IPS DF 6.9 (cell line): ENCODE results near the gene SYNE3.

Source experiments
- DNase-seq: peaks from one replicate; pipeline ENCODE4 v3.0.0-alpha.2; 2013; ENCODE audit warnings: low read depth, low spot score
- H3K27ac ChIP-seq: one replicate; pipeline ENCODE4 v1.5.1; 2013; ENCODE audit warnings: low read length, control low read depth
- H3K27me3 ChIP-seq: 2 replicates; pipeline ENCODE4 v1.6.1; 2013; ENCODE audit warnings: mild to moderate bottlenecking, low read length; ENCODE audit not compliant: control insufficient read depth, insufficient read depth
- H3K36me3 ChIP-seq: 2 replicates; pipeline ENCODE4 v1.6.1; 2013; ENCODE audit warnings: low read length; ENCODE audit not compliant: control insufficient read depth, insufficient read depth
- H3K4me1 ChIP-seq: 2 replicates; pipeline ENCODE4 v1.6.1; 2013; ENCODE audit warnings: low read length; ENCODE audit not compliant: control insufficient read depth, insufficient read depth
- H3K4me3 ChIP-seq: 2 replicates; pipeline ENCODE4 v1.5.1; 2013; ENCODE audit warnings: mild to moderate bottlenecking, low read length
- H3K9me3 ChIP-seq: 2 replicates; pipeline ENCODE4 v1.6.1; 2013; ENCODE audit warnings: low read length, inconsistent platforms; ENCODE audit not compliant: control insufficient read depth, insufficient read depth
- WGBS: extraction: QIAGEN DNeasy Blood & Tissue Kit; methylation state at CpG from one replicate; pipeline ENCODE4 v1.1.7; 2013; ENCODE audit warnings: mixed read lengths, missing lambda C conversion rate; ENCODE audit not compliant: insufficient read length, insufficient coverage; 5-methylcytosine and 5-hydroxymethylcytosine counted together

Gene SYNE3

DNA sequence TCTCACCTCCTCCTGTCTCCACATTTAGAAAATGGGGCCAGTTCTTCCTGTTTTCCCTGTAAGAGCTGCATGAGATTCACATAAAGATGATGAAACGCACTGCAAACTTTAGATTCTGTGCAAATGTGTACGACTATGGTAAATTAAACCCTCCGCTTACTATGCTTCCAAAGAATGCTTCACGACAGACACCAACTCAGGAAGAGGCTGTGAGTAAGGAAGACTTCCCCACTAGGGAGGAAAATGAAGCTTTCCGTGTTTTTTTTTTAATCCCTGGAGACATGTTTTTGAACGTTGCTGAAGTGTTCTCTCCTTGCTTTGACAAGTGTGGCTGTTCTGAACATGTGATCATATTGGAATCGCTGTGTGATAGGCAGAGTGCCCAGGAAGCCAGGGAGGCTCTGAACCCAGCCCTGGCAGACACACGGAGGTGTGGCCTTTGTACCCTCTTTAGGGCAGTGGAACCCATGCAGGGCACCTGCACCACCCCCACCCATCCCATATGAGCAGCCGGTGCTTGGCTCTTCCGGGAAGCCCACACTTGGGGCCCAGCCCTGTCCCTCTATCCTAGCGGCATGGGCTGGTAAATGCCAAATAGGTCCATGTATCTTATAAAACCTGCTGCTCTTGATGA lies 7.5 kb upstream of the SYNE3 start:
- no peaks in the 10 kb centered on the region for H3K27me3 ChIP-seq
- no peak overlapping the region for H3K27ac ChIP-seq
- H3K4me3 ChIP-seq = no peak overlapping the region
- DNase-seq = no peak
- WGBS = no CpG with 5 or more reads among the region's 11 CpGs
- H3K4me1 ChIP-seq = no peaks in the 10 kb centered on the region
- H3K36me3 ChIP-seq = no peaks in the 10 kb centered on the region
- H3K9me3 ChIP-seq = no peaks in the 10 kb centered on the region

DNA sequence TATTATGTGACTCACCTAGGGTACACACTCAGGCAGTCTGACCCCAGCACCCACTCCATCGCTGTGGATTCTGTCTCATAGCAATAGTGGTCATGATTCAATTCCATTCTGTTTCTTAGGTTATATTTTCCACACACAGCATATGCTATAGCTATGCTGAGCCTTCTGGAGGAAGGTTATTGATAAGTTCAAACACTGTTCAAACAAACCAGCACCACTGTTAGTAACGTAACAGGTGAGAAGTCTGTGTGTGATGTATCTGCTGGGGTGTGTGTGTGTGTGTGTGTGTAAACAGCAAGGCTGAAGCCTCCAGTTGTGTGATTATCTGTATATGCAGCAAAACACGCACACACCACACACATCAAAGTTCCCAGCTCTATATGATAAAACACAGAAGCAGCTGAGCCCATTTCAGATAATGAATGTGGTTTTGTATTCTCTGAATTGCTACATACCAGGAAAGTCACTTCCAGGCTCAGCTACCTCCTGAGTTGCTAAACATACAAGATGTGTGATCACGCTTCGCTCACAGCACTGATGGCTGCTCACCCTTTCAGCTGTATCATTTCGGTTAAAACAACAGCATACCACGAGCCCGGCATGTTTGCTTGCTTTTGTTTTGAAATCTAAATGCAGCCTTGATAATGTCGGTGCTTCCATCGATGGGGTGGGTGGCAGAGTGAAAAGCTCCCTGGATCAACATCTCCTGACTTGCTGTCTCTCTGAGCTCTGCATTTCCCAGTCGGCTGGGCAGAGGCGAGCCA lies 6.8 kb upstream of the SYNE3 start:
- Histone ChIP-seq H3K4me1 (no peaks in the 10 kb centered on the region), H3K9me3 (no peaks in the 10 kb centered on the region), H3K36me3 (no peaks in the 10 kb centered on the region), H3K27me3 (no peaks in the 10 kb centered on the region; the same call in 1 of the 2 replicates), H3K4me3 (no peak overlapping the region), H3K27ac (no peak overlapping the region)
- no CpG with 5 or more reads among the region's 12 CpGs for WGBS
- no peak for DNase-seq

DNA sequence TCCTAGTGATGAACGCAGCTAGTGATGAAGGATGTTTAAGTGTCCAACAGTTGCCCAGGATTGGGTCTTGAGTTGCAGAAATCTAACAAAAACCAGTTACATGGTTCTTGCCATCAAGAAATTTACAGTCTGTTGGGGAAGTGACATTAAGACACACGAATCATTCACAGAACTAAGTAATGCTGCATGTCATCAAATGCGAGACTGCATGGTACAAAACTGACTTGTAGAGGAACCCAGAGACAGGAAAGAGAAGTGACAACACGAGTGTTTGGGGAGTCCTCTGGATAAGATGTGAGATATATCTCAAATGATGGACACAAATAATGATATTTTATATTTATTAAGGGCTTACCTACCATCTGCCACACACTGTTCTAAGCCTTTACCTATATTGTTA lies 6.1 kb upstream of the SYNE3 start:
- Histone ChIP-seq H3K9me3 (no peaks in the 10 kb centered on the region), H3K27ac (no peak overlapping the region), H3K36me3 (no peaks in the 10 kb centered on the region), H3K4me1 (no peaks in the 10 kb centered on the region), H3K27me3 (no peaks in the 10 kb centered on the region; the same call in 1 of the 2 replicates), H3K4me3 (no peak overlapping the region)
- no peak for DNase-seq
- no CpG with 5 or more reads among the region's 4 CpGs for WGBS

DNA sequence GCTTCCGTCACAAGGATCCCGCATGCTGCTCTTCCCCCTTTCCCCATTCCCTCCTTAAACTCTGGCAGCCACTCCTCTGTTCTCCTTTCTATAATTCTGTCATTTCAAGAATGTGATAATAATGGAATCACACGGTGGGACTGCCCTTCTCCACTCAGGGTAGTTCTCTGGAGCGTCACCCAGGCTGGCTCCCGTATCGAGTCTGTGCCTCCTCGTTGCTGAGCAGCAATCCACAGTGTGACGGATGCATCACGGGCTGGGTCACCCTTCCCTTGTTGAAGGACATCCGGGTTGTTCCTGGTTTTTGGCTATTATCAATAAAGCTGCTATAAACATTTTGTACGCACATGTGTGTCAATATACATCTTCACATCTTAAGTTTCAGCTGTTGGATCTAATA lies 5.7 kb upstream of the SYNE3 start:
- Histone ChIP-seq H3K36me3 (no peaks in the 10 kb centered on the region), H3K9me3 (no peaks in the 10 kb centered on the region), H3K4me3 (no peak overlapping the region), H3K27ac (no peak overlapping the region), H3K4me1 (no peaks in the 10 kb centered on the region), H3K27me3 (peaks cover 3% of the 10 kb centered on the region)
- WGBS = no CpG with 5 or more reads among the region's 11 CpGs
- DNase-seq = no peak

DNA sequence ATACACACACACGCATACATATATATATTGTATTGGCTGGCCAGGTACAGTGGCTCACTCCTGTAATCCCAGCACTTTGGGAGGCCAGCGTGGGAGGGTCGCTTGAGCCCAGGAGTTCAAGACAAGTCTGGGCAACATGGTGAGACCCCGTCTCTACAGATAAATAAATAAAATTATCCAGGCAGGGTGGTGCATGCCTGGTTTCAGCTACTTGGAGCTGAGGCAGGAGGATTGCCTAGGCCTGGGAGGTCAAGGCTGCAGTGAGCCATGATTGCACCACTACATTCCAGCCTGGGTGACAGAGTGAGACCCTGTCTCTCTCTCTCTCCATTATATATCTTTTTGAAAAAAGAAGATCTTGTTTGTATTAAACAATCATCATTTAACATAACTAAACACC lies 4.6 kb upstream of the SYNE3 start:
- no peaks in the 10 kb centered on the region for H3K36me3 ChIP-seq
- no peaks in the 10 kb centered on the region for H3K4me1 ChIP-seq
- no peak overlapping the region for H3K4me3 ChIP-seq
- no peaks in the 10 kb centered on the region for H3K9me3 ChIP-seq
- H3K27me3 ChIP-seq = peaks cover 8% of the 10 kb centered on the region
- H3K27ac ChIP-seq = no peak overlapping the region
- no peak for DNase-seq
- no CpG with 5 or more reads among the region's 4 CpGs for WGBS

DNA sequence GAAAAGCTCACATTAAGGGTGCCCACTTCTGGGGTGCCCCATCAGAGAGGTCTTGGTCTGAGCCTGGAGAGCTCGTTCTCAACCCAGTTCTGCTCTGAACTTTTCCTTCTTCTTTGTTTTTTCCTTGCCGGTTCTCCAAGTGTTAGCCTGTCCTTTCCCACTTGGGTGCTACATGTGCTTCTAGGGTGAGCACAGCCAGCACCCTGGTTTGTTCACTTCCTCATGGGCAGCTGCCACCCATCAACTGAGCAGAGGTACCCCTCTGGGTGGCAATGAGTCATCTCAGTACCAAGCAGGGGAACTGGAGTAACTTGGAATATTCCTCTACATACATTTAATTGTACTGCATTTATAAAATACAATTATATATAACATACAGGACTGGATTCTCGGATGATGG lies 3.9 kb upstream of the SYNE3 start:
- WGBS = no CpG with 5 or more reads among the region's 3 CpGs
- H3K9me3 ChIP-seq = no peaks in the 10 kb centered on the region
- H3K36me3 ChIP-seq = no peaks in the 10 kb centered on the region
- H3K27me3 ChIP-seq = peaks cover 13% of the 10 kb centered on the region
- no peak for DNase-seq
- no peak overlapping the region for H3K4me3 ChIP-seq
- H3K4me1 ChIP-seq = peaks cover 3% of the 10 kb centered on the region; the same call in 1 of the 2 replicates
- no peak overlapping the region for H3K27ac ChIP-seq

DNA sequence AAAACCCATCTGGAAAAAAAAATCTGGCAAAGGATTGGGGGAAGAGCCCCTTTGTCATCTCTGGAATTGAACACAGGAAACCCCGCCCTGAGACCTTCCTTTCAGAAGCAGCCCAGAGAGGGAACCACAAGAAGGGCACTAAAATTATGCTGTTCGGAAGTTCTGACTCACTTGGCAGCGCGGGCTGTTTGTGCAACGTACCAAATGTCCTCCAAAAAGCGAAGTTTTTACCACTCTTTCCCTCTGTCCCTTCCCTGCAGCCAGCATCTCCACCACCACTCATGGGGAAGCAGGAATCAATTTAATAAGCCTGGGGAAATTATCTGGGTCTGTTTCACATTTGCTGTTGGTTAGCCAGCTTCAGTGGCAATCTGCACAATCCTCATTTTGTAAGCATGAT lies 3.2 kb upstream of the SYNE3 start:
- Histone ChIP-seq H3K27me3 (peaks cover 14% of the 10 kb centered on the region), H3K4me3 (no peak overlapping the region), H3K9me3 (no peaks in the 10 kb centered on the region), H3K27ac (no peak overlapping the region), H3K36me3 (no peaks in the 10 kb centered on the region), H3K4me1 (peaks cover 6% of the 10 kb centered on the region; the same call in 1 of the 2 replicates)
- no CpG with 5 or more reads among the region's 6 CpGs for WGBS
- no peak for DNase-seq

DNA sequence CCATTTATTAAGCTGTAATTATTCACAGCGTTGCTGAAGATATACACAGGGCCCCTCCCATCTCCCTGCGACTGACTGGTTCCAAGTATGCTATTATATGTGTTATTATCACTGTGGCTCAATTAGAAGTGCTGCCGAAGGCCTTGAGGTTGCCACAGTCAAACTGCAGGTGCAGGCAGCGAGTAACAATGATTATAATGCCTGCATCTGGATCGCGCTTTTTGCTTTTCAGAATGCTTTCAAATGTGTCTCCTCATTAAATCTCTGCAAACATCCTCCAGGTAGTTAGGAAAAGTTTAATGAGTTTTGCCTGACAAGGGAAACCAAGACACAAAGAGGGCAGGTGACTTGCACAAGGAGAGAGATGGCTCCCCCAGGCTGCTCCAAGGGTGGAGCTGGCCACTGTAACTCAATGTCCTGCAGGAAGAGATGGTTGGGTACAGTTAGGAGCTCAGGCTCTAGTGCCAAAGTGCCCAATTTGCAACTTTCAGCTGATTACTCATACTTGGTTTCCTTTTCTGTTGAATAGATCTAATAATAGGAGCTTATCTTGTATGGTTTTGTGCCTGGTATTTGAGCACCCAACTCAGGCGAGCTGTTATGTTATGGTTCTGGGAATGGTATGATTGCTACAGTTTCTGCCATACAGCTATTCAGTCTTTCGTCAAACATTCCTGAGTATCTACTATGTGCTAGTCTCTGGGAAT lies 1.7 kb upstream of the SYNE3 start:
- H3K9me3 ChIP-seq = no peaks in the 10 kb centered on the region
- WGBS = no CpG with 5 or more reads among the region's 8 CpGs
- peaks cover 14% of the 10 kb centered on the region for H3K27me3 ChIP-seq
- H3K27ac ChIP-seq = no peak overlapping the region
- peaks cover 7% of the 10 kb centered on the region; the same call in 1 of the 2 replicates for H3K4me1 ChIP-seq
- no peak overlapping the region for H3K4me3 ChIP-seq
- no peak for DNase-seq
- no peaks in the 10 kb centered on the region for H3K36me3 ChIP-seq

DNA sequence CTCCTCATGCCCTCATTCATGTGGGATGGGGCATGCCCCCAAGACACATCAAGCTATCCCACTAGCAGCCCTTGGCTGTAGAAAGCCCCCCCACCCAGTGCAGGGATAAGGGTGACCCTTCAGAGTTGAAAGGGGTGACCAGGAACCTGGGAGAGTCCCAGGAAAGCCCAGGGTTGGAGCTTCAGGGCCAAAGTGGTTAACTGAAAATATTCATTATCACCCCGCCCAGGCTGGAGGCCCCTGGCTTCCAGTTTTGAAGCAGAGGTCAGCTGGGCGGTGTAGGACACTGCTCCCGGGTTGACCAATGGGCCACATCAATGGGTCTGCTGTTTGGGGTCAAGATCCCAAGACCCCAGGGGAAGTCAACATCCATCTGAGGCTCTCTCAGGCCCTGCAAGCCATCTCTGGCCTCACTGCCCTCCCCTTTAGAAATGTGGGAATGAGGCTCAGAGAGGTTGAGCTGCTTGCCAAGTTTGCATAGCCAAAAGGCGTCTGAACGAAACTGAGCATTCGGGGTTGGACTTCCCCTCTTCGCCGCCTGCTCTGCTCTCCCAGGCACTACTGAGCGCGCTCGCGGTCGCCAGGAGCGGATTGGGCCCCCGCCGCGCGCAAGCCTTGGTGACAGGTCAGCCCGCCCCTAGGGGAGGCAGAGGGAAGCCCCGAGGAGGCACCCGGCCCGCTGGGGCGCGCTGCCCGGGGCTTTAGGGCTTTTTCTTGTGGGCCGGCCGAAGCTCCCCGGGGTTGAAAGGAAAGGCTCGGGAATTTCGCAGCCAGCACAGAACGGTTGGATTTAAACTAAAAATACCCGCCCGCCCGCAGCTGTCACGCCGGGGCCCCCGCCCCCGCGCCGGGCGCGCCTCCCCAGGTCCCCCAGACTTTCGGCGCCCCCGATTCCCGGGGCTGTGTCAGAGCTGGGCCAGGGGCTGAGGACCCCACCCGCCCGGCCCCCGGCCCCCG lies 576 bp downstream of the SYNE3 start:
- peaks cover 7% of the 10 kb centered on the region; the same call in 1 of the 2 replicates for H3K4me1 ChIP-seq
- H3K4me3 ChIP-seq = peak overlapping the region; percentile 51; the same call in 1 of the 2 replicates
- H3K27me3 ChIP-seq = peaks cover 14% of the 10 kb centered on the region
- H3K9me3 ChIP-seq = no peaks in the 10 kb centered on the region
- DNase-seq = no peak
- no peak overlapping the region for H3K27ac ChIP-seq
- no CpG with 5 or more reads among the region's 50 CpGs for WGBS
- H3K36me3 ChIP-seq = no peaks in the 10 kb centered on the region

DNA sequence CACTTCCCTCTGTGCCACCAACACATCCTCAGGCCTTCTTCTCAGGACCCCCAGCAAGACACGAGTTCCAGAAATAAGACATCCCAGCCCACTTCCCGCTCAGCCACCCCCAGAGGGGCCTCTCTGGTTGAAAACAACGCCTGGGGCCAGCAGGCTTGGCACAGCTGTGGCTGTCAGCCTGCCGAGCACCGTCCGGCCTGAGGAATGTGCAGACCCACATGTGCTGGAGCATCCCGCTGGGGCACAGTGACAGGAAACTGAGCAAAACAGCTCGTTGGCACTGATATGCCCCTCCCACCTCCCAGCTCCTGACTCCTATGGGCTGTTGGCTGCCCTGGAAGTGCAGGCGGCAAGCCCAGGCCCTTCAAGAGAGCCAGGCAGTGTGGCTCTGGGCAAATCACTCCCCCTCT lies 1.4 kb downstream of the SYNE3 start:
- H3K27ac ChIP-seq = no peak overlapping the region
- no peak overlapping the region for H3K4me3 ChIP-seq
- H3K27me3 ChIP-seq = peaks cover 14% of the 10 kb centered on the region
- H3K36me3 ChIP-seq = no peaks in the 10 kb centered on the region
- no peak for DNase-seq
- WGBS = no CpG with 5 or more reads among the region's 9 CpGs
- H3K9me3 ChIP-seq = no peaks in the 10 kb centered on the region
- peaks cover 8% of the 10 kb centered on the region for H3K4me1 ChIP-seq
